Caco-2 (cell line): Measurements from ENCODE around the gene NUDT1. TPM values are rescaled to one million over a fixed set of nuclear protein-coding genes. Genes with fewer than 3 reads are reported as not detected.
A peak's percentile ranks its signal among the peaks of the same experiment; 100 is the strongest.

Source experiments
- BruUV-seq: library from RNA; stranded (reverse); fragments of 400-500 nt; replicated peaks from 2 replicates; lab custom pipeline; 2021; lab: Mats Ljungman, UMichigan
- CTCF ChIA-PET: fragments of 300-600 bp; sonication (Branson Sonifier 250); formaldehyde crosslinking; loops from one replicate; lab custom pipeline; 2022; ENCODE audit warnings: antibody characterized with exemption; lab: Charles Lee
- POLR2A ChIA-PET: fragments of 300-600 bp; sonication (Branson Sonifier 250); formaldehyde crosslinking; loops from one replicate; lab custom pipeline; 2022; ENCODE audit warnings: antibody characterized with exemption; lab: Charles Lee
- DNase-seq, 2 experiments: peaks; one replicate each; pipeline versions ENCODE4 v3.0.0 to v3.0.0-alpha.2; 2020 to 2022
- H3K27me3 ChIP-seq: replicated peaks from 2 replicates; pipeline ENCODE4 v1.6.0; 2011; ENCODE audit warnings: low read length; ENCODE audit not compliant: control insufficient read depth, insufficient read depth
- H3K36me3 ChIP-seq: 2 replicates; pipeline ENCODE4 v1.5.1; 2011; ENCODE audit warnings: low read length; ENCODE audit not compliant: control insufficient read depth, insufficient read depth
- H3K4me1 ChIP-seq: fragments of 250-450 bp; sonication (Bioruptor Pico); 2 replicates; pipeline ENCODE4 v1.5.1; 2020; ENCODE audit warnings: mild to moderate bottlenecking
- H3K4me3 ChIP-seq: 2 replicates; pipeline ENCODE4 v1.5.1; 2011; ENCODE audit warnings: low read depth, mild to moderate bottlenecking, control low read depth, low read length
- H3K9me3 ChIP-seq: fragments of 250-450 bp; sonication (Bioruptor Pico); 2 replicates; pipeline ENCODE4 v1.5.1; 2020; ENCODE audit warnings: mild to moderate bottlenecking, moderate library complexity
- H3K27ac Mint-ChIP-seq: one replicate; pipeline ENCODE4 v1.8.0; 2022; ENCODE audit warnings: mixed read lengths; ENCODE audit not compliant: unreplicated experiment
- H3K27me3 Mint-ChIP-seq: one replicate; pipeline ENCODE4 v1.8.0; 2022; ENCODE audit warnings: mixed read lengths; ENCODE audit not compliant: insufficient read depth, unreplicated experiment
- H3K36me3 Mint-ChIP-seq: one replicate; pipeline ENCODE4 v1.8.0; 2022; ENCODE audit warnings: mild to moderate bottlenecking, mixed read lengths; ENCODE audit not compliant: insufficient read depth, unreplicated experiment
- H3K4me1 Mint-ChIP-seq: one replicate; pipeline ENCODE4 v1.8.0; 2022; ENCODE audit warnings: low read depth, mixed read lengths; ENCODE audit not compliant: unreplicated experiment
- H3K4me3 Mint-ChIP-seq: one replicate; pipeline ENCODE4 v1.8.0; 2022; ENCODE audit warnings: mild to moderate bottlenecking, moderate library complexity, mixed read lengths; ENCODE audit not compliant: unreplicated experiment
- H3K9me3 Mint-ChIP-seq: one replicate; pipeline ENCODE4 v1.8.0; 2022; ENCODE audit warnings: mixed read lengths; ENCODE audit not compliant: unreplicated experiment
- CTCF ChIP-seq, 2 experiments: fragments of 200-600 bp in 1 of 2; IDR thresholded peaks; 1 replicate in 1 of 2; 2 replicates in 1 of 2; pipeline versions ENCODE4 v1.5.1 to v1.8.0; 2011 to 2022; ENCODE audit warnings: antibody characterized with exemption in 1 of 2, control low read depth in 1 of 2, inconsistent platforms in 1 of 2, low read depth in 1 of 2, low read length in 1 of 2, mild to moderate bottlenecking in 1 of 2, moderate library complexity in 1 of 2; ENCODE audit not compliant: insufficient read depth in 1 of 2, severe bottlenecking in 1 of 2, unreplicated experiment in 1 of 2
- intact Hi-C: fragments of 100-400 bp; cut with micrococcal nuclease; formaldehyde crosslinking; loops from one replicate; pipeline ENCODE4 v1.10.0; 2022; ENCODE audit not compliant: unreplicated experiment
- total RNA-seq: library from RNA; stranded (reverse); gene quantifications from 2 replicates; pipeline ENCODE4 v1.2.3, GENCODE V29; 2022

The NUDT1 gene
- total RNA-seq, 1 experiment from 2014 or later, result 42.8 TPM

- no TSS peak for BruUV-seq
- no peak overlapping the region for H3K27ac Mint-ChIP-seq
- intact Hi-C loops, result no loop called here
Measured at GRCh38 chr7:2193575-2194305, 48.3 kb upstream of the NUDT1 start.

GRCh38 chr7:2195400-2196246, 46.4 kb upstream of the NUDT1 start:
- no TSS peak for BruUV-seq
- CTCF ChIA-PET, result interaction anchor here (1.1 kb wide), 1 partner anchor 14 kb away, joined by 4 read pairs; no protein-coding TSS in a partner anchor
- Histone ChIP-seq H3K9me3 (peaks cover 3% of the 10 kb centered on the region; the same call in 1 of the 2 replicates), H3K36me3 (peaks cover 5% of the 10 kb centered on the region), H3K4me1 (no peaks in the 10 kb centered on the region), H3K27me3 (no peaks in the 10 kb centered on the region), H3K4me3 (no peak overlapping the region)
- H3K9me3 Mint-ChIP-seq, result no peaks in the 10 kb centered on the region
- no peak overlapping the region for H3K27ac Mint-ChIP-seq
- no peaks in the 10 kb centered on the region for H3K4me1 Mint-ChIP-seq
- DNase-seq, result peak in 1 of 2 experiments; percentile 24
- intact Hi-C loops, result no loop called here
- H3K36me3 Mint-ChIP-seq, result peaks cover 65% of the 10 kb centered on the region
- no peaks in the 10 kb centered on the region for H3K27me3 Mint-ChIP-seq
- TF ChIP-seq CTCF (IDR thresholded peaks at IDR 0.05; ENCODE audit: insufficient read depth in 1 of 2, low read depth in 1 of 2, low read length in 1 of 2, severe bottlenecking in 1 of 2, unreplicated experiment in 1 of 2), result no peak
- H3K4me3 Mint-ChIP-seq, result no peak overlapping the region
- POLR2A ChIA-PET, result no interaction called here

More at GRCh38 chr7:2193575-2194305, 48.3 kb upstream of the NUDT1 start:
- H3K4me1 Mint-ChIP-seq, result no peaks in the 10 kb centered on the region
- H3K9me3 Mint-ChIP-seq, result peaks cover 9% of the 10 kb centered on the region
- H3K36me3 Mint-ChIP-seq, result peaks cover 65% of the 10 kb centered on the region
- CTCF ChIA-PET, result no interaction called here
- no peaks in the 10 kb centered on the region for H3K27me3 Mint-ChIP-seq
- H3K4me3 ChIP-seq, result no peak overlapping the region
- peak in 1 of 2 experiments; percentile 9 for DNase-seq
- no peaks in the 10 kb centered on the region for H3K4me1 ChIP-seq
- POLR2A ChIA-PET, result no interaction called here
- H3K4me3 Mint-ChIP-seq, result no peak overlapping the region
- H3K9me3 ChIP-seq, result peaks cover 3% of the 10 kb centered on the region; the same call in 1 of the 2 replicates
- TF ChIP-seq CTCF (IDR thresholded peaks at IDR 0.05; ENCODE audit: insufficient read depth in 1 of 2, low read depth in 1 of 2, low read length in 1 of 2, severe bottlenecking in 1 of 2, unreplicated experiment in 1 of 2), result no peak
- H3K27me3 ChIP-seq, result no peaks in the 10 kb centered on the region
- peaks cover 3% of the 10 kb centered on the region; the same call in 1 of the 2 replicates for H3K36me3 ChIP-seq
